ENCODE results near the gene URB2. TPM values are rescaled to one million over a fixed set of nuclear protein-coding genes. Genes with fewer than 3 reads are reported as not detected.
A peak's percentile ranks its signal among the peaks of the same experiment; 100 is the strongest.

Gene URB2
- total RNA-seq, 5 donors from 2014 or later (not counting 1 experiment from before 2014, with no cell fraction given), result 8.5 to 13.7 (median 12.7) TPM

GRCh38 chr1:229625071-229625914 is 754 bp upstream of the URB2 start:
- CTCF ChIA-PET, result interaction anchor here in 1 of 2 donors (0.8 to 1.1 kb wide), 2 partner anchors 67 to 1018 kb away, joined by 3 read pairs; partner anchors contain the start of gene ABCB10
- H3K9me3 Mint-ChIP-seq, result no peaks in the 10 kb centered on the region

GRCh38 chr1:229627003-229627402 is 956 bp downstream of the URB2 start:
- no peak overlapping the region for H3K27ac ChIP-seq (ENCODE audit: low read length)
- no peak for DNase-seq
- no peaks in the 10 kb centered on the region for H3K9me3 ChIP-seq
- Mint-ChIP-seq H3K4me3 (peak overlapping the region; percentile 92 to 98 (median 96)), H3K4me1 (peaks cover 48 to 66% (median 63%) of the 10 kb centered on the region in 3 donors), H3K9me3 (no peaks in the 10 kb centered on the region), H3K36me3 (peaks cover 9% of the 10 kb centered on the region), H3K27ac (peak overlapping the region; percentile 93 to 96), H3K27me3 (no peaks in the 10 kb centered on the region)
- H3K4me1 ChIP-seq (ENCODE audit: control insufficient read depth in 1 of 2, extremely low read depth in 1 of 2, insufficient read depth in 2 of 2, low read length in 2 of 2), result peaks cover 14 to 25% of the 10 kb centered on the region in 2 experiments
- peaks cover 0 to 3% of the 10 kb centered on the region in 2 donors for H3K36me3 ChIP-seq (ENCODE audit: control insufficient read depth in 2 of 2, extremely low read depth in 1 of 2, insufficient read depth in 1 of 2, low read length in 1 of 2)
- H3K4me3 ChIP-seq (ENCODE audit: control insufficient read depth in 1 of 2, extremely low read depth in 1 of 2, low read length in 1 of 2), result peak overlapping the region in 1 of 2 donors; percentile 97
- ATAC-seq (replicated peaks in 1 of 4), result no peak
- no peaks in the 10 kb centered on the region for H3K27me3 ChIP-seq (replicated peaks in 1 of 2; ENCODE audit: control insufficient read depth in 2 of 2, extremely low read depth in 1 of 2, insufficient read depth in 2 of 2, low read length in 1 of 2)
- WGBS (ENCODE audit: insufficient coverage), result 0% methylated on average over 1 of the region's 4 CpGs
- CTCF ChIA-PET, result no interaction called here
- POLR2A ChIA-PET, result no interaction called here

More at GRCh38 chr1:229625071-229625914, 754 bp upstream of the URB2 start:
- Mint-ChIP-seq H3K36me3 (peaks cover 8% of the 10 kb centered on the region), H3K4me1 (peaks cover 61 to 68% (median 67%) of the 10 kb centered on the region in 3 donors), H3K27me3 (no peaks in the 10 kb centered on the region), H3K4me3 (peak overlapping the region; percentile 86 to 98 (median 89)), H3K27ac (peak overlapping the region; percentile 81 to 88)
- no peaks in the 10 kb centered on the region for H3K27me3 ChIP-seq (replicated peaks in 1 of 2; ENCODE audit: control insufficient read depth in 2 of 2, extremely low read depth in 1 of 2, insufficient read depth in 2 of 2, low read length in 1 of 2)
- DNase-seq (peak in 29 of 35 experiments; percentile 5 to 55 (median 22)), ATAC-seq (replicated peaks in 1 of 4) (peak; percentile 29 to 46 (median 44))
- H3K4me3 ChIP-seq (ENCODE audit: control insufficient read depth in 1 of 2, extremely low read depth in 1 of 2, low read length in 1 of 2), result peak overlapping the region; percentile 63 to 78
- peaks cover 0 to 3% of the 10 kb centered on the region in 2 donors for H3K36me3 ChIP-seq (ENCODE audit: control insufficient read depth in 2 of 2, extremely low read depth in 1 of 2, insufficient read depth in 1 of 2, low read length in 1 of 2)
- POLR2A ChIA-PET, result no interaction called here
- H3K9me3 ChIP-seq, result no peaks in the 10 kb centered on the region
- H3K27ac ChIP-seq (ENCODE audit: low read length), result peak overlapping the region; percentile 37
- H3K4me1 ChIP-seq (ENCODE audit: control insufficient read depth in 1 of 2, extremely low read depth in 1 of 2, insufficient read depth in 2 of 2, low read length in 2 of 2), result peaks cover 14 to 25% of the 10 kb centered on the region in 2 experiments
- WGBS (ENCODE audit: insufficient coverage), result 0% methylated on average over 40 of the region's 86 CpGs

- peaks cover 16% of the 10 kb centered on the region for H3K36me3 Mint-ChIP-seq
- POLR2A ChIA-PET, result no interaction called here
- H3K27me3 Mint-ChIP-seq, result no peaks in the 10 kb centered on the region
- H3K27ac Mint-ChIP-seq, result no peak overlapping the region
- H3K9me3 Mint-ChIP-seq, result no peaks in the 10 kb centered on the region
- peaks cover 32 to 50% (median 47%) of the 10 kb centered on the region in 3 donors for H3K4me1 Mint-ChIP-seq
- ATAC-seq (replicated peaks in 1 of 4) (no peak), DNase-seq (no peak)
- Histone ChIP-seq H3K36me3 (ENCODE audit: control insufficient read depth in 2 of 2, extremely low read depth in 1 of 2, insufficient read depth in 1 of 2, low read length in 1 of 2) (peaks cover 0 to 6% of the 10 kb centered on the region in 2 donors), H3K27me3 (replicated peaks in 1 of 2; ENCODE audit: control insufficient read depth in 2 of 2, extremely low read depth in 1 of 2, insufficient read depth in 2 of 2, low read length in 1 of 2) (no peaks in the 10 kb centered on the region), H3K9me3 (no peaks in the 10 kb centered on the region), H3K27ac (ENCODE audit: low read length) (no peak overlapping the region), H3K4me1 (ENCODE audit: control insufficient read depth in 1 of 2, extremely low read depth in 1 of 2, insufficient read depth in 2 of 2, low read length in 2 of 2) (peaks cover 14 to 16% of the 10 kb centered on the region in 2 experiments), H3K4me3 (ENCODE audit: control insufficient read depth in 1 of 2, extremely low read depth in 1 of 2, low read length in 1 of 2) (no peak overlapping the region)
- no peak overlapping the region for H3K4me3 Mint-ChIP-seq
- no CpG with 5 or more reads among the region's 2 CpGs for WGBS (ENCODE audit: insufficient coverage)
- CTCF ChIA-PET, result no interaction called here
Observed at GRCh38 chr1:229629261-229629660, 3.2 kb downstream of the URB2 start.

GRCh38 chr1:229631148-229631547 is 5.1 kb downstream of the URB2 start:
- H3K9me3 Mint-ChIP-seq, result no peaks in the 10 kb centered on the region

GRCh38 chr1:229631966-229632365 is 5.9 kb downstream of the URB2 start:
- Histone ChIP-seq H3K4me1 (ENCODE audit: control insufficient read depth in 1 of 2, extremely low read depth in 1 of 2, insufficient read depth in 2 of 2, low read length in 2 of 2) (peaks cover 0 to 5% of the 10 kb centered on the region in 2 experiments), H3K4me3 (ENCODE audit: control insufficient read depth in 1 of 2, extremely low read depth in 1 of 2, low read length in 1 of 2) (no peak overlapping the region), H3K27me3 (replicated peaks in 1 of 2; ENCODE audit: control insufficient read depth in 2 of 2, extremely low read depth in 1 of 2, insufficient read depth in 2 of 2, low read length in 1 of 2) (no peaks in the 10 kb centered on the region), H3K36me3 (ENCODE audit: control insufficient read depth in 2 of 2, extremely low read depth in 1 of 2, insufficient read depth in 1 of 2, low read length in 1 of 2) (peaks cover 0 to 31% of the 10 kb centered on the region in 2 donors), H3K27ac (ENCODE audit: low read length) (no peak overlapping the region), H3K9me3 (no peaks in the 10 kb centered on the region)
- H3K27ac Mint-ChIP-seq, result no peak overlapping the region
- no peaks in the 10 kb centered on the region for H3K9me3 Mint-ChIP-seq
- POLR2A ChIA-PET, result no interaction called here
- CTCF ChIA-PET, result no interaction called here
- H3K27me3 Mint-ChIP-seq, result no peaks in the 10 kb centered on the region
- H3K4me3 Mint-ChIP-seq, result no peak overlapping the region
- H3K36me3 Mint-ChIP-seq, result peaks cover 40% of the 10 kb centered on the region
- peaks cover 14 to 35% (median 31%) of the 10 kb centered on the region in 3 donors for H3K4me1 Mint-ChIP-seq
- DNase-seq, result no peak
- no peak for ATAC-seq (replicated peaks in 1 of 4)
- 92% methylated on average over 2 of the region's 6 CpGs for WGBS (ENCODE audit: insufficient coverage)

More at GRCh38 chr1:229631148-229631547, 5.1 kb downstream of the URB2 start:
- H3K4me3 ChIP-seq (ENCODE audit: control insufficient read depth in 1 of 2, extremely low read depth in 1 of 2, low read length in 1 of 2), result no peak overlapping the region
- POLR2A ChIA-PET, result no interaction called here
- H3K4me1 Mint-ChIP-seq, result peaks cover 22 to 41% (median 36%) of the 10 kb centered on the region in 3 donors
- H3K36me3 Mint-ChIP-seq, result peaks cover 33% of the 10 kb centered on the region
- ATAC-seq (replicated peaks in 1 of 4), result no peak
- no peaks in the 10 kb centered on the region for H3K27me3 Mint-ChIP-seq
- H3K9me3 ChIP-seq, result no peaks in the 10 kb centered on the region
- H3K4me1 ChIP-seq (ENCODE audit: control insufficient read depth in 1 of 2, extremely low read depth in 1 of 2, insufficient read depth in 2 of 2, low read length in 2 of 2), result peaks cover 5 to 8% of the 10 kb centered on the region in 2 experiments
- no peaks in the 10 kb centered on the region for H3K27me3 ChIP-seq (replicated peaks in 1 of 2; ENCODE audit: control insufficient read depth in 2 of 2, extremely low read depth in 1 of 2, insufficient read depth in 2 of 2, low read length in 1 of 2)
- CTCF ChIA-PET, result no interaction called here
- no peak overlapping the region for H3K27ac ChIP-seq (ENCODE audit: low read length)
- no peak overlapping the region for H3K27ac Mint-ChIP-seq
- no peak for DNase-seq
- no peak overlapping the region for H3K4me3 Mint-ChIP-seq
- peaks cover 0 to 23% of the 10 kb centered on the region in 2 donors for H3K36me3 ChIP-seq (ENCODE audit: control insufficient read depth in 2 of 2, extremely low read depth in 1 of 2, insufficient read depth in 1 of 2, low read length in 1 of 2)
- no CpG with 5 or more reads among the region's 3 CpGs for WGBS (ENCODE audit: insufficient coverage)

- 98% methylated on average over 8 of the region's 9 CpGs for whole genome bisulfite sequencing (ENCODE audit: insufficient coverage)
- no peak overlapping the region for H3K27ac Mint-ChIP-seq
Observed at GRCh38 chr1:229636042-229636441, 10.0 kb downstream of the URB2 start.

More at GRCh38 chr1:229636042-229636441, 10.0 kb downstream of the URB2 start:
- no peaks in the 10 kb centered on the region for H3K9me3 Mint-ChIP-seq
- ATAC-seq (replicated peaks in 1 of 4) (no peak), DNase-seq (no peak)
- no peaks in the 10 kb centered on the region for H3K27me3 Mint-ChIP-seq
- peaks cover 0 to 13% (median 12%) of the 10 kb centered on the region in 3 donors for H3K4me1 Mint-ChIP-seq
- H3K4me3 Mint-ChIP-seq, result no peak overlapping the region
- H3K4me3 ChIP-seq (ENCODE audit: control insufficient read depth in 1 of 2, extremely low read depth in 1 of 2, low read length in 1 of 2), result no peak overlapping the region
- POLR2A ChIA-PET, result no interaction called here
- peaks cover 10 to 48% of the 10 kb centered on the region in 2 donors for H3K36me3 ChIP-seq (ENCODE audit: control insufficient read depth in 2 of 2, extremely low read depth in 1 of 2, insufficient read depth in 1 of 2, low read length in 1 of 2)
- CTCF ChIA-PET, result no interaction called here
- no peaks in the 10 kb centered on the region for H3K27me3 ChIP-seq (replicated peaks in 1 of 2; ENCODE audit: control insufficient read depth in 2 of 2, extremely low read depth in 1 of 2, insufficient read depth in 2 of 2, low read length in 1 of 2)
- H3K36me3 Mint-ChIP-seq, result peaks cover 47% of the 10 kb centered on the region
- no peaks in the 10 kb centered on the region for H3K9me3 ChIP-seq
- no peak overlapping the region for H3K27ac ChIP-seq (ENCODE audit: low read length)
- H3K4me1 ChIP-seq (ENCODE audit: control insufficient read depth in 1 of 2, extremely low read depth in 1 of 2, insufficient read depth in 2 of 2, low read length in 2 of 2), result no peaks in the 10 kb centered on the region
